RWPE1 (cell line): ENCODE data around the gene FRA10AC1.

ENCODE experiments used
- CTCF ChIA-PET: fragments of 350-600 bp; sonication (Branson Sonifier 250); formaldehyde crosslinking; extraction: SDS; loops from one replicate; lab custom pipeline; 2021; lab: Yijun Ruan, JAX
- POLR2A ChIA-PET: fragments of 400-600 bp; formaldehyde crosslinking; extraction: SDS; loops from one replicate; lab custom pipeline; 2020; ENCODE audit warnings: antibody characterized with exemption; ENCODE audit not compliant: low non-redundant PET; lab: Yijun Ruan, JAX
- DNase-seq: peaks from one replicate; pipeline ENCODE4 v3.0.0; 2012; ENCODE audit warnings: low spot score
- H3K27ac ChIP-seq: fragments of 450-650 bp; 2 replicates; pipeline ENCODE4 v1.5.1; 2017
- TF ChIP-seq, protein P1 (sequence below): fragments of 450-650 bp; conservative IDR thresholded peaks from 2 replicates; pipeline ENCODE4 v1.5.1; 2017; ENCODE audit warnings: low read depth, mild to moderate bottlenecking

FRA10AC1 gene

DNA sequence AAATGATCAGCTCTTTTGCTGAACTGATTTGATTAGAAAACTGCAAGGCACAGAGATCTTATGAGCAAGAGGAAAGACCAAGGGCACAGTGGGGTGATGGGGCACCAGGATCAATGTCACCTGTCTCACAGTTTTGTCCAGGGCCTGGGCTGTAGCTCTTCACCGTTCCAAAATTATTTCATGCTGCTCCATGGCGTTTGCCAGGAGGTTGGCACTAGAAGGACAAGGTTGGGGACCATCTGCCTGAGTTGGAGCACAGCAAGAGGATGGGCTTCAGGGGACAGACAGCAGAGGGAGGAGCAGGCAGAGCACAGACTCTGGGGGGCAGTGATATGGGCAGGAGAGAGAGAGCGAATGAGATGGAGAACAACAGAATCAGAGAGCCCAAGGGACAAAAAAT, 17.5 kb upstream of the FRA10AC1 start:
- TF ChIP-seq, protein P1, sequence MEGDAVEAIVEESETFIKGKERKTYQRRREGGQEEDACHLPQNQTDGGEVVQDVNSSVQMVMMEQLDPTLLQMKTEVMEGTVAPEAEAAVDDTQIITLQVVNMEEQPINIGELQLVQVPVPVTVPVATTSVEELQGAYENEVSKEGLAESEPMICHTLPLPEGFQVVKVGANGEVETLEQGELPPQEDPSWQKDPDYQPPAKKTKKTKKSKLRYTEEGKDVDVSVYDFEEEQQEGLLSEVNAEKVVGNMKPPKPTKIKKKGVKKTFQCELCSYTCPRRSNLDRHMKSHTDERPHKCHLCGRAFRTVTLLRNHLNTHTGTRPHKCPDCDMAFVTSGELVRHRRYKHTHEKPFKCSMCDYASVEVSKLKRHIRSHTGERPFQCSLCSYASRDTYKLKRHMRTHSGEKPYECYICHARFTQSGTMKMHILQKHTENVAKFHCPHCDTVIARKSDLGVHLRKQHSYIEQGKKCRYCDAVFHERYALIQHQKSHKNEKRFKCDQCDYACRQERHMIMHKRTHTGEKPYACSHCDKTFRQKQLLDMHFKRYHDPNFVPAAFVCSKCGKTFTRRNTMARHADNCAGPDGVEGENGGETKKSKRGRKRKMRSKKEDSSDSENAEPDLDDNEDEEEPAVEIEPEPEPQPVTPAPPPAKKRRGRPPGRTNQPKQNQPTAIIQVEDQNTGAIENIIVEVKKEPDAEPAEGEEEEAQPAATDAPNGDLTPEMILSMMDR: no peak
- no peak for DNase-seq
- POLR2A ChIA-PET: interaction anchor here (0.6 kb wide), 1 partner anchor 999 kb away, joined by 3 read pairs; no protein-coding TSS in a partner anchor
- no peak overlapping the region for H3K27ac ChIP-seq
- CTCF ChIA-PET: no interaction called here

DNA sequence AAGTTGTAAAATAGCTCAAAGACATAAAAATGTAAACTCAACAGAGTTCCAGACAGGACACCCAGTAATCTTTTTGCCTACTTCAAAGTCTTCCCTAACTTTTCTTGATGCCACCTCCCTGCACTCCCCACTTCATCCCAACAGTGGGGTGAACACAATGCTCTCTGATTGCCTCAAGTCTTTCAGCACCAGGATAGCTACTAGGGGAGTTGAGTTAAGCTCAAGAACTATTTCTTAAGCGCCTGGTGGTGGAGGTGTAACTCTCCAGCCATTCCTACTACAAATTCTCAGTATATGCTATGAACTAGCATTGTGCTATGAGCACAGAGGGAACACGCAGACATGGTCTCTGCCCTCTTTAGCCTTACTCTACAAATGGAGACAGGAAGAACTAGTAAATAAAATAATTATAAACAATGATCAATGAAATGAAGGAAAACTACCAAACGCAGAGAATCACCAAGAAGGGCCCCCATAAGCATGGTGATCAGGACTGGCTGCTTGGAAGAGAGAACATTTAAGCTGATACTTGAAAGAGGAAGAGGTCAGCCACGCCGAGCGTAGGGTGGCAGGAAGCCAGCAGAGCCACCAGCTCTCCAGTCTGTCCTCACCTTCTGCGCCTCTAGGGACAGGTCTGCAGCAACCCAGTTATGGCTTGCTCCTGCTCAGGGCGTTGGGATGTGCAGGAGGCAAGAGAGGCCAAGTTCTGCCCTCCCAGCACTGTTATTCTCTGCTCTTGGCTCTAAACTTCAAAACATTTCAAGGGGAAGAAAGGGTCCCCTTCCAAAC, 16.7 kb upstream of the FRA10AC1 start:
- DNase-seq: no peak
- CTCF ChIA-PET: interaction anchor here (0.9 kb wide), 1 partner anchor 11 kb away, joined by 3 read pairs; no protein-coding TSS in a partner anchor

DNA sequence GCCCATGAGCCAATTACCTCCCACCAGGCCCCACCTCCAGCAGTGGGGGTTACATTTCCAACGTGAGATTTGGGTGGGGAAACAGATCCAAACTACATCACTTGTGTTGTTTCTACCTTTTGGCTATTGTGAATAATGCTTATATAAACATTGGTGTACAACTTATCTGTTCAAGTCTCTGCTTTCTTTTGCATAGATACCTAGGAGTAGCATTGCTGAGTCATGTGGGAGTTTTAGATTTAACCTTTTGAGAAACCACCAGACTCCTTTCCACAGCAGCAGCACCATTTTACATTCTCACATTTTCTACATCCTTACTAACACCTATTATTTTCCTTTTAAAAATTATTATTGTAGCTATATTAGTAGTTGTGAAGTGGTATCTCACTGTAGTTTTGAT, 14.4 kb upstream of the FRA10AC1 start:
- TF ChIP-seq, protein P1: no peak
- no peak overlapping the region for H3K27ac ChIP-seq
- ChIA-PET POLR2A (no interaction called here), CTCF (no interaction called here)
- DNase-seq: no peak

More for the DNA sequence above, 16.7 kb upstream of the FRA10AC1 start:
- H3K27ac ChIP-seq: no peak overlapping the region
- POLR2A ChIA-PET: no interaction called here
- TF ChIP-seq, protein P1: no peak

DNA sequence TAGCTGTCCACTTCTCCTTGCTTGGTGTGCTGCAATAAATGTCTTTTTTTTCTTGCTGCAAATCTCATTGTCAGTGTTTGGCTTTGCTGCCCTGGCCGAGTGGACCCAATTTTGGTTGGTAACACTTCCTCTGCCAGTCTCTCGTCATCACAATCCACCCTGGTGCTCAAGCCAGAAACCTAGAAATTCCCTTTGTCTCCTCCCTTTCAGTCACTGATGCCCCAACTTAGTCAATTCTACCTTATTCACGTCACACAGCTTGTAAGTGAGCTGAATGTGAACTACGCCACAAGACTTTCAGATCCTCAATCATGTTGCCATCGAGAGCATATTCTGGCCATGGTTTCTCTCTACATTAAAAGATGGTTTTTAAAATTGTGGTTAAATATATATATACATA, 13.0 kb upstream of the FRA10AC1 start:
- ChIA-PET POLR2A (no interaction called here), CTCF (interaction anchor here (1.2 kb wide), 1 partner anchor 12 kb away, joined by 4 read pairs; no protein-coding TSS in a partner anchor)
- TF ChIP-seq, protein P1: no peak
- DNase-seq: no peak
- no peak overlapping the region for H3K27ac ChIP-seq

DNA sequence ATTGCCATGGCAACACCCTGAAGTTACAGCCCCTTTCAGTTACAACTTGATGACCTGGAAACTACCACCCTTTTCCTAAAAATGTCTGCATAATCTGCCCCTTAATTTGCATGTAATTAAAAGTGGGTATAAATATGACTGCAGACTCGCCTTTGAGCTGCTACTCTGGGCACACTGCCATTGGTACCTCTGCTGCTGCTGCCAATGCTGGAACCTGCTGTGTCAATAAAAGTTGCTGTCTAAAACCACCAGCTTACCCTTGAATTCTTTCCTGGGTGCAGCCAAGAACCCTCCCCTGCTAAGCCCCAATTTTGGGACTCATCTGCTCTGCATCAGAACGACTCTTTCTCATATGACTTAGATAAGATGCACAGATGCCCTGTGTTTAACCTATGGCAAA, 10.2 kb upstream of the FRA10AC1 start:
- TF ChIP-seq, protein P1: no peak
- no peak for DNase-seq
- ChIA-PET CTCF (no interaction called here), POLR2A (no interaction called here)
- H3K27ac ChIP-seq: no peak overlapping the region

DNA sequence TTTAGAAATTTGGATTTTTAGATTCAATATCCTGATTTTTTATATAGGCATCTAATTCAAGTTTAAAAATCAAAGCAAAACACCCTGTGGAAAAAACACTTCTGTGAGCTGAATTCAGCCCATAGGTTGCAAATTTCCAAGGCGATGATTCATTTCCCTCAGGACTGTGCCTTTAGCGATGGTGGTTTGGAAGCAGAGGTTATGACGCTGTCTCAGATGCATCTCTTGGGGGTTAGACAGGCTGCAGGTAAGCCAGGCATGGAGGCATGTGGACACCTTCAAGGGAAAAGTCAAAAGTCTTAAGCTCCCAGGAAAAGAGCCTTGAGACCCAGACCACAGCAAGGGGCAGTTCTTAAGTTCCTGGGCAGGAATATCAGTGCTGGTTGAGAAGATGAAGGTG, 9.5 kb upstream of the FRA10AC1 start:
- ChIA-PET POLR2A (no interaction called here), CTCF (interaction anchor here (1.0 kb wide), 1 partner anchor 104 kb away, joined by 3 read pairs; no protein-coding TSS in a partner anchor)
- no peak for DNase-seq
- no peak overlapping the region for H3K27ac ChIP-seq
- TF ChIP-seq, protein P1: no peak
